Gastrocnemius medialis (tissue), 4 donors: ENCODE measurements around the gene RASAL2. TPM values are rescaled to one million over a fixed set of nuclear protein-coding genes. Genes with fewer than 3 reads are reported as not detected.
"Not testable (repeated sequence)": the region's sequence is repeated elsewhere in the genome, so short reads cannot be mapped to it uniquely, and the experiment has no call there.

Experiments
- ATAC-seq, 2 donors: fragments of 150-250 bp; one replicate each; pipeline ENCODE4 v1.9.1; 2016
- DNase-seq, 2 donors: peaks; one replicate each; pipeline ENCODE4 v3.0.0-alpha.2; 2019
- H3K27ac ChIP-seq, 4 donors: fragments of 200-600 bp; sonication (generic); 1 replicate in 1 of 4; 2 replicates in 3 of 4; pipeline ENCODE4 v1.5.1; 2016 to 2018; ENCODE audit warnings: mild to moderate bottlenecking in 2 of 4, moderate library complexity in 1 of 4
- H3K27me3 ChIP-seq, 3 donors: fragments of 200-600 bp; sonication (generic) in 2 of 3; 1 replicate in 1 of 3; 2 replicates in 2 of 3; pipeline versions ENCODE4 v1.5.1 to v1.6.0; 2016 to 2019; ENCODE audit warnings: mild to moderate bottlenecking in 1 of 3, moderate library complexity in 1 of 3
- H3K36me3 ChIP-seq, 2 donors: fragments of 200-600 bp; sonication (generic) in 1 of 2; one replicate each; pipeline ENCODE4 v1.5.1; 2017 to 2018
- H3K4me1 ChIP-seq, 2 donors: fragments of 200-600 bp; sonication (generic) in 1 of 2; one replicate each; pipeline ENCODE4 v1.5.1; 2016 to 2017; ENCODE audit warnings: mild to moderate bottlenecking in 2 of 2
- H3K4me3 ChIP-seq, 4 donors: fragments of 200-600 bp; sonication (generic) in 3 of 4; 1 replicate in 1 of 4; 2 replicates in 3 of 4; pipeline ENCODE4 v1.5.1; 2016 to 2019; ENCODE audit warnings: mild to moderate bottlenecking in 2 of 4
- H3K9me3 ChIP-seq, 3 donors: fragments of 200-600 bp; sonication (generic) in 2 of 3; 1 replicate in 1 of 3; 2 replicates in 2 of 3; pipeline ENCODE4 v1.5.1; 2016 to 2019
- POLR2A ChIP-seq, 2 donors: fragments of 450-650 bp; IDR thresholded peaks; one replicate each; pipeline ENCODE4 v1.6.1; 2017; ENCODE audit warnings: antibody characterized with exemption in 2 of 2, mild to moderate bottlenecking in 2 of 2, moderate library complexity in 2 of 2
- in situ Hi-C, 4 donors: fragments of 200-750 bp; cut with MboI; loops; one replicate each; pipeline versions ENCODE4 v1.15.0 to v1.8.0; 2017; ENCODE audit warnings: low sequenced_read_pairs in 4 of 4
- intact Hi-C: fragments of 100-400 bp; cut with DNase I; formaldehyde crosslinking; loops from one replicate; pipeline ENCODE4 v1.15.1; 2023; ENCODE audit warnings: low total_unique reads
- total RNA-seq, 4 donors: library from RNA; depleted of rRNA; stranded (reverse); fragments of >200 nt; gene quantifications; one replicate each; pipeline versions ENCODE4 v1.1.0 to v1.2.3, GENCODE V29; 2016
- TF ChIP-seq, protein P1 (sequence below), 5 experiments: fragments of 450-650 bp in 3 of 5; fragments of 200-600 bp in 2 of 5; sonication (generic) in 2 of 5; IDR thresholded peaks in 4 of 5; conservative IDR thresholded peaks in 1 of 5; 1 replicate in 4 of 5; 2 replicates in 1 of 5; pipeline ENCODE4 v1.5.1; 2016 to 2019; ENCODE audit warnings: antibody characterized with exemption in 5 of 5, mild to moderate bottlenecking in 3 of 5, moderate library complexity in 3 of 5

RASAL2 gene
- total RNA-seq, 4 donors from 2014 or later = 7.6 to 13.4 (median 8.8) TPM

DNA sequence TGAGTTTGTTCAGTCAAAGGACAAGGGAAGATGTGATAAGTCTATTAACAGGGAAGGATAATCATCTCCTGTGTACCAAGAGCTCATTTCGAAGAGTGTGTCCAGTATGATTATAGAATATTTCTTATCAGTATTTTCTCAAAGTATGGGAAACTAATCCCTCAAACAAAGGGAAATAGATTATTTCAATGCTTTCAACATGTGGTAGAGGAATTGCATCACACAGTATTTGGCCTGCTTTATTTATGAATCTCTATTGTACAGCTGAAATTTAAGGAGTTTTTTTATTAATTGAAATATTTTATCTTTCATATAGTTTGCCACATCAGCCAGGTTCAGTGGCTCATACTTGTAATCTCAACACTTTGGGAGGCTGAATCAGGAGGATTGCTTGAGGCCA lies 251.9 kb downstream of the RASAL2 start:
- H3K4me3 ChIP-seq = no peak overlapping the region
- H3K9me3 ChIP-seq = no peaks in the 10 kb centered on the region
- H3K4me1 ChIP-seq = peaks cover 44 to 50% of the 10 kb centered on the region in 2 donors
- DNase-seq (no peak), ATAC-seq (no peak)
- no peak for TF ChIP-seq POLR2A (IDR thresholded peaks at IDR 0.05)
- TF ChIP-seq, protein P1, sequence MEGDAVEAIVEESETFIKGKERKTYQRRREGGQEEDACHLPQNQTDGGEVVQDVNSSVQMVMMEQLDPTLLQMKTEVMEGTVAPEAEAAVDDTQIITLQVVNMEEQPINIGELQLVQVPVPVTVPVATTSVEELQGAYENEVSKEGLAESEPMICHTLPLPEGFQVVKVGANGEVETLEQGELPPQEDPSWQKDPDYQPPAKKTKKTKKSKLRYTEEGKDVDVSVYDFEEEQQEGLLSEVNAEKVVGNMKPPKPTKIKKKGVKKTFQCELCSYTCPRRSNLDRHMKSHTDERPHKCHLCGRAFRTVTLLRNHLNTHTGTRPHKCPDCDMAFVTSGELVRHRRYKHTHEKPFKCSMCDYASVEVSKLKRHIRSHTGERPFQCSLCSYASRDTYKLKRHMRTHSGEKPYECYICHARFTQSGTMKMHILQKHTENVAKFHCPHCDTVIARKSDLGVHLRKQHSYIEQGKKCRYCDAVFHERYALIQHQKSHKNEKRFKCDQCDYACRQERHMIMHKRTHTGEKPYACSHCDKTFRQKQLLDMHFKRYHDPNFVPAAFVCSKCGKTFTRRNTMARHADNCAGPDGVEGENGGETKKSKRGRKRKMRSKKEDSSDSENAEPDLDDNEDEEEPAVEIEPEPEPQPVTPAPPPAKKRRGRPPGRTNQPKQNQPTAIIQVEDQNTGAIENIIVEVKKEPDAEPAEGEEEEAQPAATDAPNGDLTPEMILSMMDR (IDR thresholded peaks at IDR 0.05 in 4 of 5, conservative IDR thresholded peaks at IDR 0.05 in 1 of 5) = no peak
- in situ Hi-C loops (loop anchor here in 1 of 4 donors (25.0 kb wide), 1 partner anchor 666 kb away; no protein-coding TSS in a partner anchor), intact Hi-C loops (loop anchor here (2.0 to 10.0 kb wide), 3 partner anchors 17 to 189 kb away; no protein-coding TSS in a partner anchor)
- H3K36me3 ChIP-seq = no peaks in the 10 kb centered on the region
- H3K27me3 ChIP-seq = no peaks in the 10 kb centered on the region
- peak overlapping the region; percentile 76 to 84 (median 82) for H3K27ac ChIP-seq

DNA sequence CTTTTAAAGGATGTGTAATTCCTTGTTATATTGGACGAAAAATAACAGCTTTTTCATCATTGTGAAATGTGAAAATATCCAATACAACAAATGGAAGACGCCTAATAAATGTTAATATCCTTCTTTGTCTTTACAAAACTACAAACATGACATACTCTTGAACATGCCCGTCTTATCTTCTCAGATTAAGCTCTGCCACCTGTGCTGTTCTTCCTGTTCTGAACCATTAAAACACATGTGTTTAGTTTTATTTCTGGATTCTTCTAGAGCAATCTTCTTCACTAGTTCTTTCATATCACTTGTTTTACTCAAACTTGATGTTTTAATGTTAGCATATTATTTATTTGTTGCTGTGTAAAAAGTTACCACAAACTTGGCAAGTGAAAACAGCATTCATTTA lies 255.9 kb downstream of the RASAL2 start:
- TF ChIP-seq, protein P1 (IDR thresholded peaks at IDR 0.05 in 4 of 5, conservative IDR thresholded peaks at IDR 0.05 in 1 of 5) = no peak
- TF ChIP-seq POLR2A (IDR thresholded peaks at IDR 0.05) = no peak
- H3K36me3 ChIP-seq = no peaks in the 10 kb centered on the region
- H3K4me3 ChIP-seq = no peak overlapping the region
- in situ Hi-C loops = loop anchor here in 1 of 4 donors (25.0 kb wide), 1 partner anchor 662 kb away; no protein-coding TSS in a partner anchor
- H3K9me3 ChIP-seq = no peaks in the 10 kb centered on the region
- no peak overlapping the region for H3K27ac ChIP-seq
- ATAC-seq (no peak), DNase-seq (no peak)
- intact Hi-C loops = loop anchor here (10.0 kb wide), 1 partner anchor 185 kb away; no protein-coding TSS in a partner anchor
- H3K27me3 ChIP-seq = no peaks in the 10 kb centered on the region
- H3K4me1 ChIP-seq = peaks cover 6 to 14% of the 10 kb centered on the region in 2 donors

DNA sequence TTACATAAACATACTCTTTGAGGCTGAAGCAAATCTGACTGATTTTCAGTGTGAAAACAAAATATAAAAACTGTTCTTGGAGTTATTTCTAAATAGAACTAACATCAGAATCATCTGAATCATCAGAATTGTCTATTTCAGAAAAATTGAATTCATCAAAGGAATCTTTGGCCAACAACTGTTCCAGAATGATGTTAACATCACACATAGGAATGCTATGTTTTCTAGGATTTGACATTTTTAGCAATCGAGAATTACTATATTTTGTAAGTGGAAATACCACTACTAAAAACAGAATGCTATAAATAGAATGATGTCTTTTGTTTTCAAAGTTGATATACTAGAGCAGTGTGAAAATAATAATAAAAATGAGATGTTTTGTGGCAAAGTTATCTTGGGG lies 258.0 kb downstream of the RASAL2 start:
- H3K27me3 ChIP-seq, intact Hi-C loops, in situ Hi-C loops, H3K4me1 ChIP-seq, H3K9me3 ChIP-seq, H3K36me3 ChIP-seq, H3K27ac ChIP-seq, H3K4me3 ChIP-seq, ATAC-seq, DNase-seq: not testable (repeated sequence)

DNA sequence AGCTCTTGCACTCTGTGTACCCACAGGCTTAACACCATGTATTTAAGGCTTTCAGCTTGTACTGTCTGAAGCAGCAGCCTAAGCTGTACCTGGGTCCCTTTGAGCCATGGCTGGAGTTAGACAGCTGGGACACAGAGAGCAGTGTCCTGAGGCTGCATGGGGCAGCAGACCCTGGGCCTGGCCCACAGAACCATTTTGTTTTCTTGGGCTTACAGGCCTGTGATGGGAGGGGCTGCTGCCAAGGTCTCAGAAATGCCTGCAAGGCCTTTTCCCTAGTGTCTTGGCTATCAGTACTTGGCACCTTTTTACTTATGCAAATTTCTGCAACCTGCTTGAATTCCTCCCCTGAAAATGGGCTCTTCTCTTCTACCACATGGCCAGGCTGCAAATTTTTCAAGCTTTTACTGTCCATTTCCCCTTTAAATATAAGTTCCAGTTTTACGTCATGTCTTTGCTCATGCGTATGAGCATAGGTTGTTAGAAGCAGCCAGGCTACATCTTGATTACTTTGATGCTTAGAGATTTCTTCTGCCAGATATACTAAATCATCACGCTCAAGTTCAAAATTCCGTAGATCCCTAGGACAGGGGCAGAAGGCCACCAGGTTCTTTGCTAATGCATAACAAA lies 259.0 kb downstream of the RASAL2 start:
- Histone ChIP-seq H3K27me3 (no peaks in the 10 kb centered on the region), H3K4me3 (no peak overlapping the region), H3K36me3 (no peaks in the 10 kb centered on the region), H3K4me1 (peaks cover 0 to 2% of the 10 kb centered on the region in 2 donors), H3K27ac (no peak overlapping the region), H3K9me3 (no peaks in the 10 kb centered on the region)
- no peak for DNase-seq
- in situ Hi-C loops (no loop called here), intact Hi-C loops (no loop called here)
- ATAC-seq = no peak
- no peak for TF ChIP-seq POLR2A (IDR thresholded peaks at IDR 0.05)
- TF ChIP-seq, protein P1 (IDR thresholded peaks at IDR 0.05 in 4 of 5, conservative IDR thresholded peaks at IDR 0.05 in 1 of 5) = no peak

DNA sequence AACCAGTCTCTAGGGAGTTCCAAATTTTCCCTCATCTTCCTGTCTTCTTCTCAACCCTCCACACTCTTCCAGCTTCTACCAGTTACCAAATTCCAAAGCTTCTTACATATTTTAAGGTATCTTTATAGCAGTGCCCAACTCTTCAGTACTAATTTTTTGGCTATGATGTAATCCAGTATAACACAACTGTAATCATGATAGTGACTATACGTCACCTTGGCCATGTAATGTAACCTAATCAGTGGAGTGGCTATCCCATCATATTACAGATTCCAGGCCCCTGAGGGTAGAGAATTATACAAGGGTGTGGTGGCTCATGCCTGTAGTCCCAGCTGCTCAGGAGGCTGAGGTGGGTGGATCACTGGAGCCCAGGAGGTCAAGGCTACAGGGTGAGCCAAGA lies 259.6 kb downstream of the RASAL2 start:
- DNase-seq (no peak), ATAC-seq (no peak)
- Histone ChIP-seq H3K4me1 (peaks cover 0 to 8% of the 10 kb centered on the region in 2 donors), H3K4me3 (no peak overlapping the region), H3K36me3 (no peaks in the 10 kb centered on the region), H3K27ac (no peak overlapping the region), H3K27me3 (no peaks in the 10 kb centered on the region), H3K9me3 (no peaks in the 10 kb centered on the region)
- intact Hi-C loops (no loop called here), in situ Hi-C loops (no loop called here)
- TF ChIP-seq, protein P1 (IDR thresholded peaks at IDR 0.05 in 4 of 5, conservative IDR thresholded peaks at IDR 0.05 in 1 of 5) = no peak
- TF ChIP-seq POLR2A (IDR thresholded peaks at IDR 0.05) = no peak
